ENCODE results near the gene RPL22.

DNA sequence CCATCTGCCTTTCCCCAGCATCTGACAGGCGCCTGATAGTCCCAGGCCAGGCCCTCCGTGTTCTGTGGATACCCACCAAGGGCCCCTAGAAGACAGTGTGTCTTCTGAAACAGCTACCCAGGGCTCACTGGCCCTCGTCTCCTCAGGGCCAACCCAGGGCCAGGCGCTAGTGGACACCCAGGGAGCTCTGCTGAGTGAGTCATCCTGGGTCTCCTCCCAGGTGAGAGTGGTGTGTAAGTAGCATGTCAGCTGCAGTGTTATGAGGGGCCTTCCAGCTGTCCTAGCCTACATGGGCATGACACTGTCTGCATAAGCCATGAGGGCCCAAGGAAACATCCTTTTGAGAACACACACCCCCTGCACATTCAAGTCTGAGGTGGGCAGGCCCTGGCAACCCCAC lies 56.0 kb downstream of the RPL22 start:
- TF ChIP-seq ESRRG (CRISPR knock-in tag; IDR thresholded peaks at IDR 0.05) (no peak), ISL1 (CRISPR knock-in tag; IDR thresholded peaks at IDR 0.05) (no peak), ZNF8 (CRISPR knock-in tag; IDR thresholded peaks at IDR 0.05) (no peak)
- TF ChIP-seq, protein P1, sequence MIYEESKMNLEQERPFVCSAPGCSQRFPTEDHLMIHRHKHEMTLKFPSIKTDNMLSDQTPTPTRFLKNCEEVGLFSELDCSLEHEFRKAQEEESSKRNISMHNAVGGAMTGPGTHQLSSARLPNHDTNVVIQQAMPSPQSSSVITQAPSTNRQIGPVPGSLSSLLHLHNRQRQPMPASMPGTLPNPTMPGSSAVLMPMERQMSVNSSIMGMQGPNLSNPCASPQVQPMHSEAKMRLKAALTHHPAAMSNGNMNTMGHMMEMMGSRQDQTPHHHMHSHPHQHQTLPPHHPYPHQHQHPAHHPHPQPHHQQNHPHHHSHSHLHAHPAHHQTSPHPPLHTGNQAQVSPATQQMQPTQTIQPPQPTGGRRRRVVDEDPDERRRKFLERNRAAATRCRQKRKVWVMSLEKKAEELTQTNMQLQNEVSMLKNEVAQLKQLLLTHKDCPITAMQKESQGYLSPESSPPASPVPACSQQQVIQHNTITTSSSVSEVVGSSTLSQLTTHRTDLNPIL (CRISPR knock-in tag; IDR thresholded peaks at IDR 0.05; ENCODE audit: low read depth) = no peak
